Adrenal gland (tissue), 12 donors: ENCODE data around the gene FAM110C. TPM values are rescaled to one million over a fixed set of nuclear protein-coding genes. Genes with fewer than 3 reads are reported as not detected.

Experiments
- DNase-seq, 7 donors: peaks; one replicate each; pipeline ENCODE4 v3.0.0-alpha.2; 2019 to 2020
- H3K27ac ChIP-seq, 5 donors: fragments of 200-600 bp; sonication (generic) in 4 of 5; 1 replicate in 3 of 5; 2 replicates in 2 of 5; pipeline versions ENCODE4 v1.5.1 to v1.8.0; 2016 to 2020; ENCODE audit warnings: mild to moderate bottlenecking in 1 of 5
- H3K27me3 ChIP-seq: fragments of 200-600 bp; 2 replicates; pipeline ENCODE4 v1.8.0; 2021
- H3K36me3 ChIP-seq, 2 donors: fragments of 200-600 bp; replicated peaks in 1 of 2; 1 replicate in 1 of 2; 2 replicates in 1 of 2; pipeline versions ENCODE4 v1.5.1 to v1.8.0; 2018 to 2022
- H3K4me1 ChIP-seq, 2 donors: fragments of 200-600 bp; replicated peaks in 1 of 2; 1 replicate in 1 of 2; 2 replicates in 1 of 2; pipeline versions ENCODE4 v1.5.1 to v1.8.0; 2018 to 2021
- H3K4me3 ChIP-seq, 4 donors: fragments of 200-600 bp; sonication (generic) in 3 of 4; one replicate each; pipeline ENCODE4 v1.5.1; 2016 to 2018
- H3K9me3 ChIP-seq, 3 donors: fragments of 200-600 bp; sonication (generic) in 1 of 3; replicated peaks in 1 of 3; 1 replicate in 2 of 3; 2 replicates in 1 of 3; pipeline versions ENCODE4 v1.5.1 to v1.8.0; 2016 to 2021
- CTCF ChIP-seq, 6 experiments: fragments of 450-650 bp in 4 of 6; fragments of 200-600 bp in 2 of 6; sonication (generic) in 1 of 6; IDR thresholded peaks; 1 replicate in 5 of 6; 2 replicates in 1 of 6; pipeline versions ENCODE4 v1.5.1 to v1.8.0; 2016 to 2021; ENCODE audit warnings: antibody characterized with exemption in 6 of 6, mild to moderate bottlenecking in 2 of 6, moderate library complexity in 1 of 6
- POLR2A ChIP-seq, 2 donors: fragments of 450-650 bp; IDR thresholded peaks; one replicate each; pipeline ENCODE4 v1.6.1; 2017; ENCODE audit warnings: antibody characterized with exemption in 2 of 2, mild to moderate bottlenecking in 2 of 2, moderate library complexity in 1 of 2
- WGBS, 4 donors: extraction: QIAGEN DNeasy Blood & Tissue Kit in 2 of 4; methylation state at CpG; one replicate each; pipeline versions ENCODE4 v1.1.5 to v1.1.7; 2013 to 2017; 5-methylcytosine and 5-hydroxymethylcytosine counted together
- intact Hi-C, 2 donors: fragments of 100-400 bp; cut with DNase I; formaldehyde crosslinking; loops; one replicate each; pipeline versions ENCODE4 v1.14.1 to v1.15.0; 2022 to 2023
- polyA plus RNA-seq, 3 donors: library from polyadenylated mRNA; stranded (reverse); fragments of 200-250 nt in 2 of 3; fragments of 350-450 nt in 1 of 3; fragmentation: Illumina TruSeq in 1 of 3; extraction: RNeasy Lipid Tissue Mini Kit (QIAGEN cat#74804) in 1 of 3; gene quantifications; one replicate each; pipeline ENCODE4 v1.2.3, GENCODE V29; 2013 to 2014
- total RNA-seq, 9 donors: library from RNA; depleted of rRNA in 4 of 9; stranded (reverse); fragments of >200 nt in 4 of 9; fragments of 120-200 nt in 1 of 9; fragmentation: NEBNext Ultra II Directional in 1 of 9; extraction: Animal tissue kit (Norgen Biotek cat#: 25700) in 1 of 9; gene quantifications; one replicate each; pipeline versions ENCODE4 v1.1.0 to v1.2.4, GENCODE V29; 2013 to 2023
- donor health status: healthy with polysubstance abuse.
- donor health status: Bipolar disorder and iron deficiency.
- donor health status: DM: yes; HTN: yes; CAD: no.
- donor health status: DM: no; HTN: no; CAD: no.
- donor health status: DM: no; HTN: no; CAD: no.
- donor health status: DM: yes; HTN: yes; CAD: no.

The FAM110C gene
- total and polyA plus RNA-seq, 12 donors: 2.4 to 9.9 (median 7.0) TPM

GRCh38 chr2:33620-34019 is 12.7 kb downstream of the FAM110C start:
- intact Hi-C loops: no loop called here
- 72 to 81% (median 75%) methylated on average over 7 of the region's 7 CpGs for whole genome bisulfite sequencing, 4 donors

GRCh38 chr2:32068-32467 is 14.2 kb downstream of the FAM110C start:
- TF ChIP-seq CTCF (IDR thresholded peaks at IDR 0.05) (no peak), POLR2A (IDR thresholded peaks at IDR 0.05) (no peak)
- Histone ChIP-seq H3K27ac (no peak overlapping the region), H3K4me1 (no peaks in the 10 kb centered on the region), H3K27me3 (no peaks in the 10 kb centered on the region), H3K36me3 (no peaks in the 10 kb centered on the region), H3K4me3 (no peak overlapping the region), H3K9me3 (no peaks in the 10 kb centered on the region)
- DNase-seq: no peak
- 90 to 96% (median 92%) methylated on average over 5 of the region's 5 CpGs for whole genome bisulfite sequencing, 4 donors
- intact Hi-C loops: no loop called here

More at GRCh38 chr2:33620-34019, 12.7 kb downstream of the FAM110C start:
- Histone ChIP-seq H3K36me3 (no peaks in the 10 kb centered on the region), H3K4me3 (no peak overlapping the region), H3K27ac (no peak overlapping the region), H3K27me3 (no peaks in the 10 kb centered on the region), H3K9me3 (no peaks in the 10 kb centered on the region), H3K4me1 (no peaks in the 10 kb centered on the region)
- no peak for DNase-seq
- TF ChIP-seq CTCF (IDR thresholded peaks at IDR 0.05) (no peak), POLR2A (IDR thresholded peaks at IDR 0.05) (no peak)

GRCh38 chr2:29253-29652 is 17.1 kb downstream of the FAM110C start:
- Histone ChIP-seq H3K36me3 (no peaks in the 10 kb centered on the region), H3K9me3 (no peaks in the 10 kb centered on the region), H3K27me3 (no peaks in the 10 kb centered on the region), H3K4me3 (no peak overlapping the region), H3K27ac (no peak overlapping the region), H3K4me1 (no peaks in the 10 kb centered on the region)
- TF ChIP-seq POLR2A (IDR thresholded peaks at IDR 0.05): no peak
- no peak for TF ChIP-seq CTCF (IDR thresholded peaks at IDR 0.05)
- DNase-seq: peak in 2 of 7 donors; percentile 30 to 58
- WGBS, 4 donors: 44 to 60% (median 48%) methylated on average over 1 of the region's 1 CpG
- intact Hi-C loops: no loop called here

- Histone ChIP-seq H3K36me3 (no peaks in the 10 kb centered on the region), H3K4me3 (no peak overlapping the region), H3K9me3 (no peaks in the 10 kb centered on the region), H3K27ac (no peak overlapping the region), H3K27me3 (no peaks in the 10 kb centered on the region), H3K4me1 (no peaks in the 10 kb centered on the region)
- TF ChIP-seq POLR2A (IDR thresholded peaks at IDR 0.05): no peak
- no peak for TF ChIP-seq CTCF (IDR thresholded peaks at IDR 0.05)
- intact Hi-C loops: no loop called here
- WGBS, 4 donors: 73 to 76% (median 74%) methylated on average over 5 of the region's 5 CpGs
- no peak for DNase-seq
Measured at GRCh38 chr2:28406-28975, 17.8 kb downstream of the FAM110C start.
